Measurements from ENCODE around the gene PBLD.
"Not testable (repeated sequence)": the region's sequence is repeated elsewhere in the genome, so short reads cannot be mapped to it uniquely, and the experiment has no call there.

Gene PBLD

GRCh38 chr10:68251151-68251550, 81.6 kb downstream of the PBLD start:
- H3K56ac ChIP-seq (ENCODE audit: low read length) = no peak overlapping the region
- no peak overlapping the region for H2AK5ac ChIP-seq (ENCODE audit: low read length)
- no peak overlapping the region for H2BK5ac ChIP-seq (ENCODE audit: low read length)
- H4K8ac ChIP-seq (ENCODE audit: low read depth, low read length) = no peak overlapping the region
- no peak overlapping the region for H3K4ac ChIP-seq (ENCODE audit: low read depth, low read length)
- H3K79me2 ChIP-seq (ENCODE audit: control insufficient read depth, insufficient read depth, low read length) = no peaks in the 10 kb centered on the region
- DNase-seq = peak; percentile 45
- no peak overlapping the region for H3K9ac ChIP-seq (ENCODE audit: low read length)
- H3K27me3 ChIP-seq (ENCODE audit: insufficient read depth, low read length, poor library complexity) = no peaks in the 10 kb centered on the region
- H4K5ac ChIP-seq (ENCODE audit: low read length) = no peak overlapping the region
- H3K36me3 ChIP-seq (ENCODE audit: control insufficient read depth, insufficient read depth, low read length) = no peaks in the 10 kb centered on the region
- no peak overlapping the region for H3K4me3 ChIP-seq (ENCODE audit: low read length)
- H2BK15ac ChIP-seq (replicated peaks; ENCODE audit: low read depth) = no peak overlapping the region
- no peak overlapping the region for H2BK120ac ChIP-seq (ENCODE audit: low read depth, low read length)
- peaks cover 6% of the 10 kb centered on the region for H3K4me1 ChIP-seq (ENCODE audit: control insufficient read depth, low read depth, low read length)
- H3K79me1 ChIP-seq (ENCODE audit: low read length) = no peaks in the 10 kb centered on the region
- H3K27ac ChIP-seq (ENCODE audit: low read depth, low read length) = no peak overlapping the region
- H3K18ac ChIP-seq (ENCODE audit: low read length) = no peak overlapping the region
- H3K23ac ChIP-seq (ENCODE audit: low read length) = no peak overlapping the region
- H3K4me2 ChIP-seq (ENCODE audit: low read length) = no peak overlapping the region
- WGBS (ENCODE audit: extremely low coverage, insufficient coverage, low lambda C conversion rate) = no CpG with 5 or more reads among the region's 7 CpGs

- H3K79me1 ChIP-seq (ENCODE audit: low read length) = no peaks in the 10 kb centered on the region
- H2BK15ac ChIP-seq (replicated peaks; ENCODE audit: low read depth) = no peak overlapping the region
- no peaks in the 10 kb centered on the region for H3K27me3 ChIP-seq (ENCODE audit: insufficient read depth, low read length, poor library complexity)
- no peak overlapping the region for H3K4me2 ChIP-seq (ENCODE audit: low read length)
- H3K79me2 ChIP-seq (ENCODE audit: control insufficient read depth, insufficient read depth, low read length) = no peaks in the 10 kb centered on the region
- no peak overlapping the region for H3K27ac ChIP-seq (ENCODE audit: low read depth, low read length)
- H3K4ac ChIP-seq (ENCODE audit: low read depth, low read length) = no peak overlapping the region
- H4K8ac ChIP-seq (ENCODE audit: low read depth, low read length) = no peak overlapping the region
- peaks cover 6% of the 10 kb centered on the region for H3K4me1 ChIP-seq (ENCODE audit: control insufficient read depth, low read depth, low read length)
- H4K5ac ChIP-seq (ENCODE audit: low read length) = no peak overlapping the region
- H3K18ac ChIP-seq (ENCODE audit: low read length) = no peak overlapping the region
- H2BK5ac ChIP-seq (ENCODE audit: low read length) = no peak overlapping the region
- H2AK5ac ChIP-seq (ENCODE audit: low read length) = no peak overlapping the region
- DNase-seq = no peak
- no peak overlapping the region for H3K9ac ChIP-seq (ENCODE audit: low read length)
- WGBS (ENCODE audit: extremely low coverage, insufficient coverage, low lambda C conversion rate) = no CpG with 5 or more reads among the region's 4 CpGs
- no peak overlapping the region for H3K4me3 ChIP-seq (ENCODE audit: low read length)
- H3K36me3 ChIP-seq (ENCODE audit: control insufficient read depth, insufficient read depth, low read length) = no peaks in the 10 kb centered on the region
- no peak overlapping the region for H3K56ac ChIP-seq (ENCODE audit: low read length)
- H3K23ac ChIP-seq (ENCODE audit: low read length) = no peak overlapping the region
- no peak overlapping the region for H2BK120ac ChIP-seq (ENCODE audit: low read depth, low read length)
These were observed 83.4 kb downstream of the PBLD start for GRCh38 chr10:68249297-68249696.

- Histone ChIP-seq H3K4me1 (ENCODE audit: control insufficient read depth, low read depth, low read length) (peaks cover 6% of the 10 kb centered on the region), H3K27ac (ENCODE audit: low read depth, low read length) (no peak overlapping the region), H3K4me2 (ENCODE audit: low read length) (no peak overlapping the region), H3K79me2 (ENCODE audit: control insufficient read depth, insufficient read depth, low read length) (no peaks in the 10 kb centered on the region), H2BK15ac (replicated peaks; ENCODE audit: low read depth) (no peak overlapping the region), H3K18ac (ENCODE audit: low read length) (no peak overlapping the region), H2BK5ac (ENCODE audit: low read length) (no peak overlapping the region), H3K4me3 (ENCODE audit: low read length) (no peak overlapping the region), H3K23ac (ENCODE audit: low read length) (no peak overlapping the region), H3K36me3 (ENCODE audit: control insufficient read depth, insufficient read depth, low read length) (no peaks in the 10 kb centered on the region), H3K56ac (ENCODE audit: low read length) (no peak overlapping the region), H3K27me3 (ENCODE audit: insufficient read depth, low read length, poor library complexity) (no peaks in the 10 kb centered on the region), H3K9ac (ENCODE audit: low read length) (no peak overlapping the region), H2AK5ac (ENCODE audit: low read length) (no peak overlapping the region), H4K8ac (ENCODE audit: low read depth, low read length) (no peak overlapping the region), H4K5ac (ENCODE audit: low read length) (no peak overlapping the region), H3K79me1 (ENCODE audit: low read length) (no peaks in the 10 kb centered on the region), H3K4ac (ENCODE audit: low read depth, low read length) (no peak overlapping the region), H2BK120ac (ENCODE audit: low read depth, low read length) (no peak overlapping the region)
- no CpG with 5 or more reads among the region's 6 CpGs for WGBS (ENCODE audit: extremely low coverage, insufficient coverage, low lambda C conversion rate)
- no peak for DNase-seq
These were observed 84.8 kb downstream of the PBLD start for GRCh38 chr10:68247931-68248330.

- H3K79me1 ChIP-seq (ENCODE audit: low read length); H4K8ac ChIP-seq (ENCODE audit: low read depth, low read length); H3K9ac ChIP-seq (ENCODE audit: low read length); DNase-seq; H3K4me1 ChIP-seq (ENCODE audit: control insufficient read depth, low read depth, low read length); H3K4ac ChIP-seq (ENCODE audit: low read depth, low read length); H3K56ac ChIP-seq (ENCODE audit: low read length); H2BK15ac ChIP-seq (replicated peaks; ENCODE audit: low read depth); H2BK5ac ChIP-seq (ENCODE audit: low read length); H3K18ac ChIP-seq (ENCODE audit: low read length); H3K27ac ChIP-seq (ENCODE audit: low read depth, low read length); H2BK120ac ChIP-seq (ENCODE audit: low read depth, low read length); H3K27me3 ChIP-seq (ENCODE audit: insufficient read depth, low read length, poor library complexity); H3K23ac ChIP-seq (ENCODE audit: low read length); H3K4me2 ChIP-seq (ENCODE audit: low read length); H2AK5ac ChIP-seq (ENCODE audit: low read length); H4K5ac ChIP-seq (ENCODE audit: low read length); H3K4me3 ChIP-seq (ENCODE audit: low read length); H3K36me3 ChIP-seq (ENCODE audit: control insufficient read depth, insufficient read depth, low read length); H3K79me2 ChIP-seq (ENCODE audit: control insufficient read depth, insufficient read depth, low read length): not testable (repeated sequence)
- no CpG with 5 or more reads among the region's 7 CpGs for WGBS (ENCODE audit: extremely low coverage, insufficient coverage, low lambda C conversion rate)
These were observed 86.3 kb downstream of the PBLD start for GRCh38 chr10:68246397-68246796.

- H2BK15ac ChIP-seq (replicated peaks; ENCODE audit: low read depth) = no peak overlapping the region
- no peaks in the 10 kb centered on the region for H3K36me3 ChIP-seq (ENCODE audit: control insufficient read depth, insufficient read depth, low read length)
- DNase-seq = no peak
- no CpG with 5 or more reads among the region's 2 CpGs for WGBS (ENCODE audit: extremely low coverage, insufficient coverage, low lambda C conversion rate)
- H3K27ac ChIP-seq (ENCODE audit: low read depth, low read length) = no peak overlapping the region
- no peak overlapping the region for H3K9ac ChIP-seq (ENCODE audit: low read length)
- no peak overlapping the region for H3K18ac ChIP-seq (ENCODE audit: low read length)
- no peak overlapping the region for H4K8ac ChIP-seq (ENCODE audit: low read depth, low read length)
- H3K4ac ChIP-seq (ENCODE audit: low read depth, low read length) = no peak overlapping the region
- H2BK5ac ChIP-seq (ENCODE audit: low read length) = no peak overlapping the region
- H2BK120ac ChIP-seq (ENCODE audit: low read depth, low read length) = no peak overlapping the region
- no peak overlapping the region for H3K4me3 ChIP-seq (ENCODE audit: low read length)
- no peak overlapping the region for H3K56ac ChIP-seq (ENCODE audit: low read length)
- no peak overlapping the region for H2AK5ac ChIP-seq (ENCODE audit: low read length)
- H3K23ac ChIP-seq (ENCODE audit: low read length) = no peak overlapping the region
- no peaks in the 10 kb centered on the region for H3K27me3 ChIP-seq (ENCODE audit: insufficient read depth, low read length, poor library complexity)
- H3K79me2 ChIP-seq (ENCODE audit: control insufficient read depth, insufficient read depth, low read length) = no peaks in the 10 kb centered on the region
- no peak overlapping the region for H3K4me2 ChIP-seq (ENCODE audit: low read length)
- H4K5ac ChIP-seq (ENCODE audit: low read length) = no peak overlapping the region
- no peaks in the 10 kb centered on the region for H3K4me1 ChIP-seq (ENCODE audit: control insufficient read depth, low read depth, low read length)
- H3K79me1 ChIP-seq (ENCODE audit: low read length) = no peaks in the 10 kb centered on the region
These were observed 90.7 kb downstream of the PBLD start for GRCh38 chr10:68242051-68242450.

GRCh38 chr10:68239596-68240150, 93.1 kb downstream of the PBLD start:
- Histone ChIP-seq H3K4ac (ENCODE audit: low read depth, low read length) (no peak overlapping the region), H2BK5ac (ENCODE audit: low read length) (no peak overlapping the region), H2AK5ac (ENCODE audit: low read length) (no peak overlapping the region), H3K27ac (ENCODE audit: low read depth, low read length) (no peak overlapping the region), H3K9ac (ENCODE audit: low read length) (no peak overlapping the region), H3K79me1 (ENCODE audit: low read length) (no peaks in the 10 kb centered on the region), H3K18ac (ENCODE audit: low read length) (no peak overlapping the region), H3K4me2 (ENCODE audit: low read length) (no peak overlapping the region), H4K8ac (ENCODE audit: low read depth, low read length) (no peak overlapping the region), H3K4me3 (ENCODE audit: low read length) (no peak overlapping the region), H3K27me3 (ENCODE audit: insufficient read depth, low read length, poor library complexity) (no peaks in the 10 kb centered on the region), H3K79me2 (ENCODE audit: control insufficient read depth, insufficient read depth, low read length) (no peaks in the 10 kb centered on the region), H2BK120ac (ENCODE audit: low read depth, low read length) (no peak overlapping the region), H4K5ac (ENCODE audit: low read length) (no peak overlapping the region), H3K23ac (ENCODE audit: low read length) (no peak overlapping the region), H3K36me3 (ENCODE audit: control insufficient read depth, insufficient read depth, low read length) (no peaks in the 10 kb centered on the region), H2BK15ac (replicated peaks; ENCODE audit: low read depth) (no peak overlapping the region), H3K4me1 (ENCODE audit: control insufficient read depth, low read depth, low read length) (no peaks in the 10 kb centered on the region), H3K56ac (ENCODE audit: low read length) (no peak overlapping the region)
- no CpG with 5 or more reads among the region's 5 CpGs for WGBS (ENCODE audit: extremely low coverage, insufficient coverage, low lambda C conversion rate)
- no peak for DNase-seq
